NCI-H526 (cell line): ENCODE data around the gene TTC23L.
A peak's percentile ranks its signal among the peaks of the same experiment; 100 is the strongest.

Source experiments
- DNase-seq, 2 experiments: peaks; one replicate each; lab custom pipeline; 2025; lab: John Stamatoyannopoulos, UW

TTC23L gene

DNA sequence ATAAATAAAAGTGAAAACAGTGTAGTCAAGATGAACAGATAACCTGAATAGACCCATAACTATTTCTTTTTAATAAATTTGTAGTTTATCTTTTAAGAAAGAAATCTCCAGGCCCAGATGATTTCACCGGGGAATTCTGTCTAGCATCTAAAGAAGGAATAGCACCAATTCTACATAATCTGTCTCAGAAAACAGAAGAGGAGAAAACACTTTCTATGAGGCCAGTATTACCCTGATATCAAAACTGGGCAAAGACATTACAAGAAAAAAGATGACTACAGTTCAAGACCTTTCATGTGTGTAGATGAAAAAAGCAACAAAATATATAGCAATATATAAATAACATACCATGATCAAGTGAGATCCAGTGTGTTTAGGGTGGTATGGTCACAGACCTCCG, 31.4 kb downstream of the TTC23L start:
- no peak for DNase-seq

DNA sequence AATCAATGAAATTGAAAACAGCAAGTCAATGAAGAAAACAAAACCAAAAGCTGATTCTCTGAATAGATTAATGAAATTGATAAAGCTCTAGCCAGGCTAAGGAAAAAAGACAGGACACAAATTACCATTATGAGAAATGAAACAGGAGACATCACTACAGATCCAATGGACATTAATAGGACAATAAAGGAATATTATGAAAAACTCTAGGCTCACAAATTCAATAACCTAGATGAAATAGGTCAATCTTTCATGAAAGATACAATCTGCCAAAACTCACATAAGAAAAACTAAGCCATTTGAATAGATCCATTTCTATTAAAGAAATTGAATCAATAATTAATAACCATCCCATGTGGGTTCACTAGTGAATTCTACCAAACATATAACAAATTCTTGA, 37.3 kb downstream of the TTC23L start:
- no peak for DNase-seq

DNA sequence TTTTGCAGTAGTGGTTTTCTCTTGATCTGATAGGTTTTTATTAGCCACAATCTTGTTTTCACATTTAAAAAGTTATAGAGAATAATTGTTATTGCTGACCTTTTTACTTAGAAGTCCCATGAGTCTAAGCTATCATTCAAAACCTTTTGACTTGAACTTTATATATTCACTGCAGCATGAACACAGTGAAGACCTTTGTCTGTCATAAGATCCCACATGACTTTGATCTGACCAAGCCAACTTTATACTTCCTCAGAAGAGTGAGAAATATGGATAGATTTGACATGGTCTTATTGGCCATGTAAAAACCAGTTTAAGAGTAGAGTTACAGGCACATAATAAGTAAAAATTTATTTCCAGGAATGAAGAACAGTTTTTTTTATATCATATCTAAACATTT, 42.3 kb downstream of the TTC23L start:
- DNase-seq, result no peak

DNA sequence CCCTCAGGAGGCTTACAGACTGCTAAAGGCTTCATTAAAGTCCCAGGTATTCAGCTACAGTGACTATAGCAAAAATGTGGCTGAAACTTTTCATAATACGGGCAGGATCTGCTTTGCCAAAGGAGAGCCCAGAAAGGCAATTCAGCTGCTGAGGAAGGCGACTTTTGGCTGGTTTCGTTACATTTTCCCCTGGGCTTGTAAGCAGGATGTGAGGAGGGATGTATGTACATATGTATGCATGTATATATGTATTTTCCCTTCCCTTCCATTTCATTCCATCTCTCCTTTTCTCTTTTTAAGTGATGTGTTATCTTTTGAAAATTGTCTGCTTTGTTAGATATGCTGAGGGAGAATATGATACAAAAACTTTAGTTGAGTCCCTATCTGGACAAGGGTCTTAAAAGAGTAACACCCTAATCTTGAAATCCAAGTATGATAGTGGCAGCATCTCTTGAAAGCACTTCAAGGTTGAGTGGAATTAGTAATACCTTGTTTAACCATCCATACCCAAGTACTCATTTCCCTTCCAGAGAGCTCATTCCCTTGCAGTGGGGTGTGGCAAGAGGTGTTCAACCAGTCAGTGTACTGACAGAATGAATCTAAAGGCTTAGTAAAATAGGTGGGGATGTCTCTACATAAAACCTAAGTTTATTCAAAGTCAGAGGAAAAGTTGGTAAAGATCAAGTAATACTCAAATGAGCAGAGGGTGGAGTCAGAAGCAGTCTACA, 47.6 kb downstream of the TTC23L start:
- no peak for DNase-seq

DNA sequence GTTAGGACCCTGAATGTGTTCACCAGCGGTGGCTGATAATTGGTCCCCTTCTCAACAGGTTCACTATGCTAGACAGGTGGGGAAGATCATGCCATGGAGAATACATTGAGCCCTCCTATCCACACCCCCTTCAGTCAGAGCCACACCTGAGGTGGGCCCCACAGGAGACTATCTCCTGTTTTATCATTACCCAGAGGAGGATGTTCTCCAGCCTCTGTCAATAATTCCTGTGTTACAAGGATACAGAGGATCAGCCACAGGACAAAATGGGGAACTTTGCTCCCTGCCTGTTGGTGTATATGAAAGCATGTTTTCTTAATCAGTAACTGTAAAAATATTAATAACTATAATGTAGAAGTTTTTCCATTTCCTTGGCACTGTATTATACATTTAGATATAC, 50.4 kb downstream of the TTC23L start:
- DNase-seq, result no peak

GRCh38 chr5:34891981-34892380, 53.0 kb downstream of the TTC23L start:
- DNase-seq, result no peak

DNA sequence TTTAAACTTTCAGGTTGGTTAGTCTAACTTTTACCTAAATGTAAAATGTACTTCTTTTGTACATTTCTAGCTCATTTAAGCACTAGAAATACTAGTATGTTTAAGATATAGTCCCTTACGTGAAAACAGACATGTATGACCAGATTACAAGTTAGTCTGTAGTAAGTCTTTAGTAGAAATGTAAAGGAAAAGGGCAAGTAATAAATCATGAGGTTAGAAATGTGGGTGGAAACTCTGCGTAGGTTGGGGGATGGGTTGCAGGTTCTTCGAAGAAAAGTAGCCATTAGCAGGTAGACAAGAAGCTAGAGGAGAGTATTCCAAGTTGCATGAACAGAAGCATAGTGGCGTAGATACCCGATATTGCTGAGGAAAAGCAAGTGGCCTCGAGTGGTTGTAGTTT, 53.5 kb downstream of the TTC23L start:
- no peak for DNase-seq

GRCh38 chr5:34894716-34895115, 55.8 kb downstream of the TTC23L start:
- DNase-seq, result no peak

DNA sequence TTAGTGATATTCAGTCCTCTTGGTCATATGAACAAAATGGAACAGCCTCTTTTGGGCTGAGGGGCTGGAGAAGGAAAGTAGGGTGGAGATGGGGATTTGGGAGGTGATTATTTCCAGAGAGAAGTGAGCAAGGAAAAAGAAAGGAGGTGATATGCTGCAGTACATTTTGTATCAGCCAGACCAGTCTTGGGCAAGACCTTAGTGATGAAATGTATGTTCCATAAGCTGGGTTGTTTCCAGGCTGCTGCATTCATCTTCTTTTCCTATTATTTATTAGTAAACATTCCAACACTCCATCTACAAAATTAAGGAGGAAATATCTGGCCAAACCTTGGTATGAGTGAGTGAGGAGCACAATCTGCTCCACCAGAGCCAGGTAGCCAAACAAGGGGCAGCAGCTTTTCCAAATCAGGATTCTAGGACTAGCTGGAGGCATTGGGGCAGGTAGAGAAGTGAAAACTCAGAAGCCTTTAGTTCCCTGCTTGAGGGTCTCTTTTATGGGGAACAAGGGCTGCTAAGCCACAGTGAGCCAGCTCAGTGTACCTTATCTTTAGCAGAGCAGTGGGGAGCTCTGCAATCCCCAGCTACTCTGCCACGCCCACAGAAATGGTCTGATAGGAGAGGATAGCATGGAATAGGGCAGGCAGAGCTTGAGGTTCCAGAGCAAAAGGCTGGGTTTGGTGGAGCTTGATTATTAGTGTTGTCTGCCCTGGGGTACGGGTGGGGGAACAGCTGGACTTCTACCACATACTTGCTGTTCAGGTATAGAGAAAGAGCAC, 56.9 kb downstream of the TTC23L start:
- DNase-seq, result no peak

DNA sequence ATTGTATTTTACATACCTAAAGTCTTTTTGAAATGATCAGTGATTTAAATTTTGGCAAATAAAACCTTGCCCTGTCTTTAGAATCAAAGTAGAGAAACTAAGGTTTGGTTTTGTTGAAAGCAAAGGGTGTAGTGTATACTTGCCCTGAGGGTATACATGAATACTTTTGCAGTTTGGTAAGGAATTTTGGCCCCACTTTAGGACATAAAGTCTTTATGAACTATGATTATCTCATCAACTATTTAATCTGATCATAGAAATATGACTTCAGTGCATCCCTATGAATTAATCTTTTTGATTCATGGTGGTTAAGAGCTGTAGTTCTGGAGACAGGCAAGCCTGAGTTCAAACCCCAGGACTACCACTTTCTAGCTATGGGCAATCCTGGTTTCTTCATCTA, 58.7 kb downstream of the TTC23L start:
- DNase-seq, result no peak

GRCh38 chr5:34898258-34898895, 59.4 kb downstream of the TTC23L start:
- peak; percentile 68 to 90 for DNase-seq

DNA sequence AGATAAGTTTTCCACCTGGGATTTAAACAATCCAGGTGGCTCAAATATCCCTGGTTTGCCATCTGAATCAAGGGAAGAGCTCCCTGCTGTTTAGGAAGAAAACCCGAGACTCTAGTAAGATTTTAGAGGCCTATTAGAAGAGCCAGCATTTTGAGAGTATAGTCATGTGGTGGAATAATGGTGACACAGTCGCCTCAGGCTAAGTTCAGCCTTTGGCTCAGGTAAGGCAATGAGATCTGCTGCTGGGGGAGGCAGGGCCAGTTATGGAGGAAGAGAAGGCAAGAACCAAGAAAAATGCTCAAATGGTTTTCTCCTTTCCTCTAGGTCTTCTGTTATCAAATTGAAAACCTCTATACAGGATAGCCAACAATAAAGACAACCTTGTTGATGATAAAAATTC, 60.1 kb downstream of the TTC23L start:
- DNase-seq, result no peak

DNA sequence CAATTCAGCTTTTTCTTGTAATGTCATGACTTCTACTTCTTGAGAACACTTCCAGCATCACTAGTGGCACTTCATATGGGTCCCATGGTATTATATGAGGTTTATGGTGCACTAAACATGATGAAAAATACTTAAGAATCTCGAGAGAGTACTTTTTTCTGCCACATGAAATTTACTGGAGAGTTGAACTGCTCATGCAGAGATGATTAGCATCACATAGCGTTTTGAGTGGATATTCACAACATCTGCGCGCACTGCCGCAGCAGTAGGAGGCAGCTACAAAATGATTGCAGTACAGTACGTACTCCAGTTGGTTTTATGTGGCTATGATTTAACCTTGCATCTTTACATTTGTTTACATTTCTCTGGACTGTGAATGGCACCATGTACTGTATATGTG, 61.7 kb downstream of the TTC23L start:
- DNase-seq, result no peak

- DNase-seq, result no peak
These were observed 64.3 kb downstream of the TTC23L start for GRCh38 chr5:34903260-34903659.

DNA sequence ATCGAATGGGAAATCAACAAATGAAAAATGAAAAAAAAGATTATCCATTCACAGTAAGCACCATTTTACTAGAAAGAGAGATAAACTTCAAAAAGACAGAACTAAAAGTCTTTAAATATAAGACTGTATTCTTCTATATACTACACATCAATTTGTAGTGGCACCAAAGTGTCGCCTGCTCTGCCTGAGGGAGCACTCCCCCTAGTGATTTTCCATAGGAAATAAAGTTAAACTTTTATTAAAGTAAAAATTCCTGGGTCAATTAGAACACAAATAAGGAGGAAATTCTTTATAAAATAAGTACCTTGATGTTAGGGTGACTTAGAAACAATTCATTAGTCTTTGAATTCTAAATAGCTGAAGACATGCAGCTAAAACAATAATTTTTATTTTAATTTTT, 66.6 kb downstream of the TTC23L start:
- DNase-seq, result no peak

GRCh38 chr5:34913072-34913471, 74.1 kb downstream of the TTC23L start:
- no peak for DNase-seq

GRCh38 chr5:34914671-34915138, 75.7 kb downstream of the TTC23L start:
- DNase-seq, result peak; percentile 54 to 72

- peak; percentile 98 to 100 for DNase-seq
These were observed 76.3 kb downstream of the TTC23L start, which contains the start of the genes BRIX1 and RAD1 for GRCh38 chr5:34915139-34915855. Gene BRIX1 (plus strand): TSS chr5:34915711. CDS start chr5:34915739, 28 bp downstream. Gene RAD1 (minus strand): TSS chr5:34915504. CDS start chr5:34914892, 612 bp downstream.

DNA sequence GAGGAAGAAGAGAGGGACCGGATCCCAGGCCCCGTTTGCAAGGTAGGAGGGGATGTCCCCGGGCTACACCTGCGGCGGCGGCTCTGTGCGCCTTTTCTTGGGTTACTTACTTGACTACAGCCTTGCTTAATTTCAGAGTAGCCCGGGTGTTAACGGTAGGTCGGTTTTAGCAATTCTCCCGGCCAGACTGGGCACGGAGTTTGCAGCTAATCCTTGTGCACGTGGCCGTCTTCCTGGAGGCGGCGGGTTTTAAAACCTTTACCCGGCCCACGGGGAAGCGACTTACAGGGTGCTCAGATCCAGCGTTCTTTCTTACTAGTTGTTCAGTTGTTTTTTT, 76.9 kb downstream of the TTC23L start:
- DNase-seq, result peak in 1 of 2 experiments; percentile 63

- peak in 1 of 2 experiments; percentile 21 for DNase-seq
These were observed 77.6 kb downstream of the TTC23L start for GRCh38 chr5:34916518-34916917.

DNA sequence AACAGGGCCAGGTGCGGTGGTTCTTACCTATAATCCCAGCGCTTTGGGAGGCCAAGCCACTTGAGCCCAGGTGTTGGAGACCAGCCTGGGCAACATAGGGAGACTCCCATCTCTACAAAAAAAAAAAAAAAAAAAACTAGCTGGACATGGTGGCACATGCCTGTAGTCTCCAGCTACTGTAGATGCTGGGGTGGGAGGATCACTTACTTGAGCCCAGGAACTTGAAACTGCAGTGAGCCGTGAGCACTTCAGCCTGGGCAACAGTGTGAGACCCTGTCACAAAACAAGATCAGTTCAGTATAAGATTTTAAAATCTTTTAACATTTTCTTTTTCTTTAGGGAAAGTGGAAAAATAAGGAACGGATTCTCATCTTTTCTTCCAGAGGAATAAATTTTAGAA, 79.1 kb downstream of the TTC23L start:
- DNase-seq, result no peak

- DNase-seq, result no peak
These were observed 80.1 kb downstream of the TTC23L start for GRCh38 chr5:34919077-34919476.
